Astrocyte (in vitro differentiated cells and primary cell): ENCODE data around the gene HOMER3. TPM values are rescaled to one million over a fixed set of nuclear protein-coding genes. Genes with fewer than 3 reads are reported as not detected.

Source experiments
- DNase-seq: peaks from one replicate; pipeline ENCODE4 v3.0.0-alpha.2; 2010; ENCODE audit warnings: low read depth
- FAIRE-seq: peaks from 2 replicates; lab custom pipeline; 2011; peaks lifted over from hg19 to GRCh38; lab: Jason Lieb, UNC
- H2AFZ ChIP-seq: 2 replicates; pipeline ENCODE4 v1.6.0; 2012; ENCODE audit warnings: low read depth, low read length, inconsistent platforms
- H3K27ac ChIP-seq: 2 replicates; pipeline ENCODE4 v1.5.1; 2011; ENCODE audit warnings: low read depth, low read length, inconsistent platforms
- H3K27me3 ChIP-seq: 2 replicates; pipeline ENCODE4 v1.6.0; 2011; ENCODE audit warnings: low read length, inconsistent platforms; ENCODE audit not compliant: insufficient read depth
- H3K36me3 ChIP-seq: 2 replicates; pipeline ENCODE4 v1.5.1; 2011; ENCODE audit warnings: low read length, inconsistent platforms; ENCODE audit not compliant: insufficient read depth
- H3K4me1 ChIP-seq: 2 replicates; pipeline ENCODE4 v1.5.1; 2011; ENCODE audit warnings: low read length, inconsistent platforms; ENCODE audit not compliant: insufficient read depth
- H3K4me2 ChIP-seq: 2 replicates; pipeline ENCODE4 v1.6.0; 2012; ENCODE audit warnings: low read length, inconsistent platforms
- H3K4me3 ChIP-seq: 2 replicates; pipeline ENCODE4 v1.5.1; 2011; ENCODE audit warnings: low read depth, mild to moderate bottlenecking, low read length, inconsistent platforms; ENCODE audit not compliant: insufficient read depth
- H3K79me2 ChIP-seq: 2 replicates; pipeline ENCODE4 v1.6.0; 2012; ENCODE audit warnings: mild to moderate bottlenecking, low read length, inconsistent platforms; ENCODE audit not compliant: insufficient read depth
- H3K9ac ChIP-seq: 2 replicates; pipeline ENCODE4 v1.6.0; 2012; ENCODE audit warnings: mild to moderate bottlenecking, low read length, inconsistent platforms
- H3K9me3 ChIP-seq: 2 replicates; pipeline ENCODE4 v1.5.1; 2012; ENCODE audit warnings: low read depth, mild to moderate bottlenecking, low read length, inconsistent platforms; ENCODE audit not compliant: insufficient read depth
- H4K20me1 ChIP-seq: 2 replicates; pipeline ENCODE4 v1.6.0; 2012; ENCODE audit warnings: low read length, inconsistent platforms; ENCODE audit not compliant: insufficient read depth
- H3K27ac Mint-ChIP-seq: one replicate; pipeline ENCODE4 v1.8.0; 2021; ENCODE audit warnings: mild to moderate bottlenecking, mixed read lengths; ENCODE audit not compliant: unreplicated experiment
- H3K27me3 Mint-ChIP-seq: one replicate; pipeline ENCODE4 v1.8.0; 2021; ENCODE audit warnings: low read depth, mixed read lengths; ENCODE audit not compliant: unreplicated experiment
- H3K36me3 Mint-ChIP-seq: one replicate; pipeline ENCODE4 v1.8.0; 2021; ENCODE audit warnings: low read depth, mixed read lengths; ENCODE audit not compliant: unreplicated experiment
- H3K4me1 Mint-ChIP-seq: one replicate; pipeline ENCODE4 v1.8.0; 2021; ENCODE audit warnings: low read depth, mixed read lengths; ENCODE audit not compliant: unreplicated experiment
- H3K4me3 Mint-ChIP-seq: one replicate; pipeline ENCODE4 v1.8.0; 2021; ENCODE audit warnings: mild to moderate bottlenecking, moderate library complexity, mixed read lengths; ENCODE audit not compliant: unreplicated experiment
- H3K9me3 Mint-ChIP-seq: one replicate; pipeline ENCODE4 v1.8.0; 2021; ENCODE audit warnings: mild to moderate bottlenecking, mixed read lengths; ENCODE audit not compliant: unreplicated experiment
- EZH2 ChIP-seq: IDR thresholded peaks from 2 replicates; pipeline ENCODE4 v1.6.1; 2012; ENCODE audit warnings: mild to moderate bottlenecking, low read length, inconsistent platforms; ENCODE audit not compliant: insufficient read depth
- total RNA-seq: library from RNA; stranded (reverse); gene quantifications from 2 replicates; pipeline ENCODE4 v1.2.1, GENCODE V29; 2021
- TF ChIP-seq, protein P1 (sequence below): IDR thresholded peaks from 2 replicates; pipeline ENCODE4 v1.5.1; 2011; ENCODE audit warnings: low read depth, mild to moderate bottlenecking, inconsistent platforms, low read length, moderate library complexity; ENCODE audit not compliant: insufficient read depth

The HOMER3 gene
- total RNA-seq, 1 donor from 2014 or later: 41.9 TPM

DNA sequence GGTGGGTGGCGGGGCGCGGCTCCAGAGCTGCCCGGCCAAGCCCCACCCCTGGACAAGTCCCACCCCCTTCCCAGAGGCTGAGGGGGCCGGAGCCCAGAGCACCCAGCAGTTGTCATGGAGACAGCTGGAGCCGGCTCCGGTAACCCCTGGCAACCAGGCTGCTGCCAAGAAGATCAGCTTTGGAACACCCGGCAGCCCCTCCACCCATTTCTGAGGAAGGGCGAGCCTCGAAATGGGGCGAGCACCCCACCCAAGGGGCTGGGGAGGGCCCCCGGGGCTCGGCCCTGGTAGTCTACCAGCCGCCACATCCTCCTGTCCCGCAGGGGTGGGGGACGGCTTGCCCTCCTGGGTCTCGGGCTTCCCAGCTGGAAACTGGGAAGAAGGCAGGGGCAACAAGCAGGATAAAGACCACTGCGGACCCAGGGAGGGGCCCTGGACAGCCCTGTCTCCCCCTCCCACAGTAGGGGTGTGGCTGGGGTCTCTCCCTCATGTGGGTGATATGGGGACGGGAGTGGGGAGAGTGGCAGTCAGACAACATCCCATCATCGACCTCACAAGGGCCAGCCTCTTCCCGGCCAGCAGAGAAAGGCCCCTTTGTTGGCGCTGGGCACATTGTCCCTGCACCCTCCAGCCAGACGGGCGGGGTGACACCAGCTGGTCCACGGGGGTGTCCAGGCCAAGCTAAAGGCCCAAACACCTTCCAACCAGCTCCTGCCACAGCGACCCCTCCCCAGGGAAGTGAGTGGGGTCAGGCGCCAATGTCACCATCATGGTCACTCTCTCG lies 46.6 kb downstream of the HOMER3 start:
- Histone ChIP-seq H3K4me3 (peak overlapping the region; percentile 52), H4K20me1 (peaks cover 30% of the 10 kb centered on the region), H3K9me3 (no peaks in the 10 kb centered on the region), H2AFZ (peak overlapping the region; percentile 18), H3K79me2 (no peaks in the 10 kb centered on the region), H3K27ac (no peak overlapping the region), H3K4me2 (peak overlapping the region; percentile 83), H3K27me3 (peaks cover 7% of the 10 kb centered on the region), H3K36me3 (no peaks in the 10 kb centered on the region), H3K4me1 (peaks cover 9% of the 10 kb centered on the region), H3K9ac (no peak overlapping the region)
- TF ChIP-seq, protein P1, sequence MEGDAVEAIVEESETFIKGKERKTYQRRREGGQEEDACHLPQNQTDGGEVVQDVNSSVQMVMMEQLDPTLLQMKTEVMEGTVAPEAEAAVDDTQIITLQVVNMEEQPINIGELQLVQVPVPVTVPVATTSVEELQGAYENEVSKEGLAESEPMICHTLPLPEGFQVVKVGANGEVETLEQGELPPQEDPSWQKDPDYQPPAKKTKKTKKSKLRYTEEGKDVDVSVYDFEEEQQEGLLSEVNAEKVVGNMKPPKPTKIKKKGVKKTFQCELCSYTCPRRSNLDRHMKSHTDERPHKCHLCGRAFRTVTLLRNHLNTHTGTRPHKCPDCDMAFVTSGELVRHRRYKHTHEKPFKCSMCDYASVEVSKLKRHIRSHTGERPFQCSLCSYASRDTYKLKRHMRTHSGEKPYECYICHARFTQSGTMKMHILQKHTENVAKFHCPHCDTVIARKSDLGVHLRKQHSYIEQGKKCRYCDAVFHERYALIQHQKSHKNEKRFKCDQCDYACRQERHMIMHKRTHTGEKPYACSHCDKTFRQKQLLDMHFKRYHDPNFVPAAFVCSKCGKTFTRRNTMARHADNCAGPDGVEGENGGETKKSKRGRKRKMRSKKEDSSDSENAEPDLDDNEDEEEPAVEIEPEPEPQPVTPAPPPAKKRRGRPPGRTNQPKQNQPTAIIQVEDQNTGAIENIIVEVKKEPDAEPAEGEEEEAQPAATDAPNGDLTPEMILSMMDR: no peak
- TF ChIP-seq EZH2: peak; percentile 3
- Mint-ChIP-seq H3K27ac (no peak overlapping the region), H3K4me3 (peak overlapping the region; percentile 76), H3K27me3 (no peaks in the 10 kb centered on the region), H3K4me1 (peaks cover 2% of the 10 kb centered on the region), H3K36me3 (peaks cover 8% of the 10 kb centered on the region), H3K9me3 (no peaks in the 10 kb centered on the region)
- FAIRE-seq: no peak
- DNase-seq: peak; percentile 30

DNA sequence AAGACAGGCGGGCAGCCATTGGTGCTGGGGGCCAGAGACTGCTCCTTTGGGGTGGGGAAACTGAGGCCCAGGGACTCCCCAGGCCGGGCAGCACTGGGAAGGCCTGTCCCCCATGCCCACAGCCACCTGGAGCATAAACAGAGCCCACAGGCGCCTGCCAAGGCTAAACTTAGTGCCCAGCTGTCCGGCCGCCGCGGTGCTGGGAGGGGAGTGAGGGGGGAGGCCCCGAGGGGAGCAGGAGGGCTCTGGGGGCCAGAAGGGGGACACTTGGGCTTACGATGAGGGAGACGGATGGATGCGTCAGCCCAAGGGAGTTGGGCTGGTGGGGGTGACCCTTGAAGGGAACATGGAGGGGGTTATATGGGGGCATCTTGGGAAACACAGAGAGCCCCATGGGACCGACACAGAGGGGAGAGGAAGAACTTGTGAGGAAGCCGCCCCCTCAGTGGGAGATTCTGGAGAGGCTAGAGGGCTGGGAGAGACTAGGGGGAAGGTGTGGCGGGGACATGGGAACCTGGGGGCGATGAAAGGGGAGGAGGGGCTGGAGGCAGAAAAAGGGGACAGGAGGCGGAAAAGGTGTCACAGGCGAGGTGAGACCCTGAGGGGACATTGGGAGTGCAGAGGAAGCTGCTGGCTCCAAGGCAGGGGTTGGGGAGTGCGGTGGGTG lies 47.3 kb downstream of the HOMER3 start:
- H3K4me1 ChIP-seq: peaks cover 9% of the 10 kb centered on the region
- no peaks in the 10 kb centered on the region for H3K9me3 ChIP-seq
- H3K9me3 Mint-ChIP-seq: no peaks in the 10 kb centered on the region
- TF ChIP-seq EZH2: no peak
- TF ChIP-seq, protein P1: no peak
- no peaks in the 10 kb centered on the region for H3K36me3 ChIP-seq
- no peak overlapping the region for H3K9ac ChIP-seq
- no peak overlapping the region for H3K4me2 ChIP-seq
- DNase-seq (no peak), FAIRE-seq (no peak)
- no peak overlapping the region for H3K4me3 ChIP-seq
- H3K4me3 Mint-ChIP-seq: peak overlapping the region; percentile 54
- H3K79me2 ChIP-seq: no peaks in the 10 kb centered on the region
- peaks cover 24% of the 10 kb centered on the region for H4K20me1 ChIP-seq
- H3K27ac Mint-ChIP-seq: no peak overlapping the region
- H3K36me3 Mint-ChIP-seq: peaks cover 8% of the 10 kb centered on the region
- peaks cover 2% of the 10 kb centered on the region for H3K4me1 Mint-ChIP-seq
- H3K27me3 Mint-ChIP-seq: no peaks in the 10 kb centered on the region
- H2AFZ ChIP-seq: no peak overlapping the region
- H3K27ac ChIP-seq: no peak overlapping the region
- H3K27me3 ChIP-seq: peaks cover 7% of the 10 kb centered on the region
